Stimulated activated CD8-positive, alpha-beta memory T cell treated with anti-CD3 and anti-CD28 coated beads, Interleukin-7, amount 100 ng/mL, for 24 hours (primary cell): ENCODE results near the gene IL19.
A peak's percentile ranks its signal among the peaks of the same experiment; 100 is the strongest.

Experiments used
- DNase-seq: peaks from one replicate; pipeline ENCODE4 v3.0.0-alpha.2; 2020; ENCODE audit warnings: low read depth

The IL19 gene

GRCh38 chr1:206863266-206863665 lies 92.7 kb downstream of the IL19 start:
- no peak for DNase-seq

- peak; percentile 85 for DNase-seq
Measured at GRCh38 chr1:206864939-206865671, 94.5 kb downstream of the IL19 start, which contains the start of gene IL20. Gene IL20 (plus strand): TSS chr1:206865623. CDS start chr1:206865853, 230 bp downstream.

- DNase-seq, result no peak
Measured at GRCh38 chr1:206866062-206866461, 95.5 kb downstream of the IL19 start.

GRCh38 chr1:206867239-206867638 lies 96.7 kb downstream of the IL19 start:
- no peak for DNase-seq

GRCh38 chr1:206867716-206868115 lies 97.1 kb downstream of the IL19 start:
- DNase-seq, result no peak

GRCh38 chr1:206868264-206868663 lies 97.7 kb downstream of the IL19 start:
- no peak for DNase-seq

- no peak for DNase-seq
Measured at GRCh38 chr1:206872139-206872538, 101.6 kb downstream of the IL19 start.

- DNase-seq, result no peak
Measured at GRCh38 chr1:206873603-206874188, 103.1 kb downstream of the IL19 start.

- no peak for DNase-seq
Measured at GRCh38 chr1:206875752-206876377, 105.3 kb downstream of the IL19 start.

GRCh38 chr1:206878456-206878855 lies 107.9 kb downstream of the IL19 start:
- DNase-seq, result no peak

- DNase-seq, result no peak
Measured at GRCh38 chr1:206880314-206880713, 109.7 kb downstream of the IL19 start.

- no peak for DNase-seq
Measured at GRCh38 chr1:206882555-206882954, 112.0 kb downstream of the IL19 start.

GRCh38 chr1:206883160-206883559 lies 112.6 kb downstream of the IL19 start:
- no peak for DNase-seq

GRCh38 chr1:206883876-206884275 lies 113.3 kb downstream of the IL19 start:
- no peak for DNase-seq

- no peak for DNase-seq
Measured at GRCh38 chr1:206885341-206886060, 114.9 kb downstream of the IL19 start.

GRCh38 chr1:206886831-206887230 lies 116.3 kb downstream of the IL19 start:
- DNase-seq, result no peak

GRCh38 chr1:206887701-206888100 lies 117.1 kb downstream of the IL19 start:
- DNase-seq, result no peak

GRCh38 chr1:206890125-206891060 lies 119.8 kb downstream of the IL19 start:
- DNase-seq, result no peak

- no peak for DNase-seq
Measured at GRCh38 chr1:206891412-206891811, 120.8 kb downstream of the IL19 start.
